DMS114 treated with DMSO at 0.1 percent for 48 hours (cell line): ENCODE data around the gene SPATA31C1.
"Not testable (repeated sequence)": the region's sequence is repeated elsewhere in the genome, so short reads cannot be mapped to it uniquely, and the experiment has no call there.

Experiments
- DNase-seq: peaks from one replicate; lab custom pipeline; 2025; ENCODE audit not compliant: unreplicated experiment; lab: John Stamatoyannopoulos, UW

SPATA31C1 gene

DNA sequence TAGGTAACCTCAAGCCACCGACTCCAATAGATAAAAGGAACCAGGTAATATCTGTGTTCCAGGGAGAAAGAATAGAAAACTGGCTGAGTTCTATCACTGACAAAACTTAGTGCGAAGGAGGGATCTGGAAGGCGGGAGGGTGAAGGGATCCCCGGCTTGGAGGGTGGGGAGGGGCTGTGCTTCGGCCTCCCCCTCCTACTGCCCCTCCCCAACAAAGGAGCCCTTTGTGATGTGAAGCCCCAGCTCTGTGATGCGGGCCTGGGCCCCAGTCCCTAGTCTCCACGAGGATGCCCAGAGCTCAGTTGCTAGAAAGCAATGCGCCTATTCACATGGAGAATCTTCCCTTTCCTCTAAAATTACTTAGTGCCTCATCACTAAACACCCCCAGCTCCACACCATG is at the start of gene SPATA31C1:
Gene SPATA31C1, plus strand, starts transcription at position 301 of the 400 bp plus-strand sequence.
- DNase-seq = not testable (repeated sequence)

DNA sequence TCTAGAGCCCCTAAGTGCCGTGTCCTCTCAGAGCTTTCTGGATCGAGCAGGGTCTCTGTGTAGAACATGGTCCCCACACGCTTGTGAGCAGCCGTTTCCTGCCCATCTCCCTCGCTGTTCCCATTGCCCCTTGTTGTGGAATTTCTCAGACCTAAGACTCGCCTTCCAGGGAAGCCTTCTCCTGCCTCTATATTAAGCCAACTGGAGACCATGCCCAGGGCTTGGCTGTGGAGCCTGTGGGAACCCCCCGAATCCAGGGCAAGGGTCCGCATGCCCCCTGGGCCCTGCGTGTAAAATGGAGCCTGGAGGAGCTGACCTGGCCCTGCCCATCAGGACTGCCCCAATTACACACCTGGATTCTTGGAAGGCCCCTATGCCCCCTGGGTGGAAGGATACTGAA is 49.6 kb upstream of the SPATA31C1 start:
- no peak for DNase-seq

DNA sequence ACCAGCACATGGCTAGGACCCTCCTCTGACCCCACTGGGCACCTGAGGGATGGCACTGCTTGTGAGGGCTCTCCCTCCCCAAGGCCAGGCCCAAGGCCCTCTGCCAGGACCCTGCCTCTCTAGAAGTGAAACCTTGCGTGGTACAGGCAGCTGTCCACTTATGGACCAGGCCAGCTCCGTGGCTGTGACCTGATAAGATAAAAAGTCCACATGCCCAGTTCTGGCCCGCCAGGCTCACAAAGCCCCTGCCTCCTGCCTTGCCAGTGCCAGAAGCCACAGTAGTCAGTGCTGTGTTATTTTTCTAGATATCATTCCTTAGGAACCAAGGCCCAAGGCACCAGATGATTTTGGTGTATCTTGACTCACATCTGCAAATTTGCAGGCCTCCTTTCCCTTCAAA is 49.1 kb upstream of the SPATA31C1 start:
- DNase-seq = no peak

DNA sequence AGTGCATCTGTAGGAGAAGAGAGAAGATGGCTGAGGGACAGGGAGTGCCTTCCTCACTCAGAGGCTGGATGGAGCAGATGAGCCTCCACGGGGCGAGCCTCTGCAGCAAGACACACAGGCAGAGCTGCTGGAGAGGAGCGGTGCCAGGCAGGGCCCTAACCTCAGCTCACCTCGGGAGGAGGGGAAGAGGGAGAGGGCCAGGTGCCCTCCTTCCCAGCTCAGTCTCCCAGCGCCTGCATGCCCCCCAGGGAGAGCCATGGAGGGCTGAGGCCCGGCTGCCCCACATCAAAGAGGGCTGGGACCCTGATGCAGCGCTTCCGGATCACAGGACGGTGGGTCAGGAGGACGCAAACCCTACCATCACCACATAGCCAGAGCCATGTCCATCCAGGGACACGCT is 48.7 kb upstream of the SPATA31C1 start:
- no peak for DNase-seq

DNA sequence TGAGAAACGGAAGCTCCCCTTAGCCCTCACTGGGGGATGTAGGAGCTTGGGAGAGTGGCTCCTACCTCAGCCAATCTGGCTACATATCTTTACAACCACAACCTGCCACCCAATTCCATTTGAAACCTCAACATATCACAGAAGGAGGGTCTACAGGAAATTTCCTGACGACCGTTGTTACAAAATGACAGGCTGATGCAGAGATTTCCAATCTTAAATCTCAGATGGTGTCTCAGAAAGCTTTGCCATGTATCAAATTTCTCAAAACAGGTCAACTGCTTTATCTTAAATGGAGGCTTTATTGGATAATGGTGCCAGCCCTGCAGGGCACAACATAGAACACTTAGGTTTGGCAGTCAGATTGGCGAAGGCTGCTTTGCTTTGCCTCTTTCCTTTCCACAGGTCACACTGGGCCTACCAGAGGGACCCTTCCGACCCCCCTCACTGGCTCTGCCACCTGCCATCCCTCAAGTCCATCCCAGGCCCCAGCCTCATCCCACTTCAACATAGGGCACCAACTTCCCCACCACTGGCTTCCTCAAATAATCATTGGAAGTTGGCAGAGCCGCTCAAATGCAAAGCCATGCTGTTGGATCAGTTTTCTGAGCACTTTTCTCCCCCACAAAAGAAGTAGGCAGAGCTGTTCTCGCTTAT is 46.2 kb upstream of the SPATA31C1 start:
- no peak for DNase-seq

DNA sequence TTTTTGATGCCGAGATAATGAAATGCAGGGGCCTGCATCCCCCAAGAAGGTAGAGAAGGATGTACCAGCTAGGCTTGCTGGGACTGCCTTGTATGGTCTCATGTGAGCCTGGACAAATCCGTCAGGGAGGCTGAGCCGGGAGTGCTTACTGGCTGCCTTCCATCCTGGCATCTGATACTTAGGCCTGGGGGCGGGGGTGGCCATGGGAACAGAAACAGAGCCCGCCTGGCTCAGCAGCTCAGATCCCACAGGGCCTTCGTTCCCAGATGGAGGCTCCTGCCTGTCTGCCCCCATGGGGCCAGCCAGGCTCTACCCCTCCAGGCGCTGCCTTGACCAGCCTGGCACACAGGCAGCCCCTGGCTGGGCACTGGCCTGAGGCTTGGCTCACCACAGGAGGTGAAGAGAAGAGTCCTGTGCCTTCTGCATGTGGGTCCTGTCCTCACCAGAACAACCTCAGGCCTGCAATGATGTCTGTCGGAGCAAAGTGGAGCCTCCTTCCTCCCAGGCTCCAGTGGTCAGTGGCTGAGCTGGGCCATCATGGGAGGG is 45.6 kb upstream of the SPATA31C1 start:
- no peak for DNase-seq

DNA sequence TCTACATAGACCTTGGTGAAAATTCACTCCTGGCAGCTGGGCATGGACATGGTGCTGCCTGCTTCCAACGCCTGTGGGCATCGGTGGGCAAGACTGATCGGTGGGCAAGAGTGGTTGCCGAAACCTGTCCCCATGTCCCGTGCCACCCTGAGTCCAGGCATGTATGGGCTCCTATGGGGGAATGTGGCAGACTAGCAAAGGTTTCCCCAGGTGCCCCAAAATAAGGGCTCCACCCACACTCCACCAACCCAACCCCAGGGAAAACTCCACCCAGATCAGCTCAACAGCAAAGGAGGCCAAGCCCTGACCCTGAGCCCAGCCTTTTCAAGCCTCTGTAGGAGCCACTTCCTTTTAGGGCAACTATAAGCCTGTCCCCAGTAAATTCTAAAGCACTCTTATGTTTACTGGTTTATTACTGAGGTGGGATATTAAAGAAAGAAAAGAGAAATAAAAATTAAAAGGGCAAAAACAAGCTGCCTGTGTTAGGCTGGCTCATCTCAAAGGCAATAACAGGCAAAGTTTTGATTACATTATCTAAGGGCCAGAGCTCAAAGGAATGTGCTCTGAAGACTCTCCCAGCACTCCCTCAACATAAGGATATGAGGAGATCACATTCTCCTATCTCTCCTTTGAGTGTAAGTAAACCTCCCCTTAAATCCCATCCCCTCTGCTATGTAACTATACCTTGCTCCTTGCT is 44.0 kb upstream of the SPATA31C1 start:
- DNase-seq = no peak

DNA sequence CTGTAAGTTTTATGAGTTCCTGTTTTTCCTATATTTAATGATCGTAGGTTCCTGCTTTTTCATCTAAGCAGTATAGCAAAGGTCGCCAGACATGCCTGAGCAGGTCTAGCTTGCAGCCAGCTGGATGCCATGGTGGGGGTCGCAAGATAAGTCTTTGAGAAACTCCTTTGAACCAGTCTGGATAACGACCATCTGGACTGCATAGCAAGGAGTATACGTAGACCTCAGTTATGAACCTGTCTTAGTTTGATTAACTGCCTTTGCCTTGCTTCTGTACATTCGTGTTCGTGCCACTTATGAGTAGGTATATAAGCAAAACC is 43.5 kb upstream of the SPATA31C1 start:
- no peak for DNase-seq

DNA sequence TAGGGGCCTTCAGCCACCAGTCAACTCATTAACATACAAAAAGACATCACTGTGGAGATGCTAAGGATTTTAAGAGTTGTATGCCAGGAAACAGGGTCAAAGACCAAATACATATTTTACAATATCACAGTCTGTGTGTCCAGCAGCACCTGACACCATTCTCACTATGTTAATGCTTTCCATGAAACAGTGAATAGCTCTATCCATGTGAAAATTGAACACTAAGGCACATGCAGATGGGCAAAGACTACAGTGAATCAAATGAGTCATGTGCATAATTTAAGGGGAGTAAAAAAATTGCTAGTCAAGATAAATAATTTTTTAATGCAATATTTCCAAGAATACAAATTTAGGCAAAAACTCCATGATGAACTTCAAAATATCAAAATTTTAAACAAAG is 42.7 kb upstream of the SPATA31C1 start:
- no peak for DNase-seq

DNA sequence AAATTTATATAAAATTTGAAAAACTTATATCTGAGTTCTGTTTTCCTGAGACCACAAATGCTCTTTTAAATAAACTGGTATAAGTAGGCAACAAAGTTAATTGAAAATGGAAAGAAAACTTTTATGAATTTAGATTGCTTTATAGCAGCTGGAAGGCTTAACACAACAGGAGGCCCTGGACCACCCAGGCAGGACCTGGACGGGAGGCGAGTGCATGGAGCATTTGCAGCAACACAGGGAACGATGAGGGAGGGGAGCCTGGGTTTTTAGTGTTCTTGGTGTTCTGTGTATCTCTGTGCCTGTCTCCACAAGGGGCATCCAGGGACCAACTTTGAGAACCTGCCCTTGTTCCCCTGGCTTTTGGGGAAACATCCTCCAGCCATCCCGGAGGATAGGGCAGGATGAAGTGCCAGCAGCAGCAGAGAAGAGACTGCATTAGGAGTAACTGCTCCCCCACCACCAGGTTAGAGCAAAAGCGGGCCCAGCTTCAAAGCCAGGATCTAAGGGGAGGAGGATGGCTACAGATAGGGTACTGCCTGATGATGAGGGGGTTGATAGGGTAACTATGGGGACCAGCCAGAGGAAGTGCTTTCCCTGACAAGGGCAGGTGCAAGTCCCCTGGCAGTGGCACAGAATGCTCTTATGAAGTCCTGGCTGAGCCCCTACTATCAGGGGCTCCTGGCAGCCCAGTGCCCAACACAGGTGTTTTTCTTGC is 41.8 kb upstream of the SPATA31C1 start:
- no peak for DNase-seq

DNA sequence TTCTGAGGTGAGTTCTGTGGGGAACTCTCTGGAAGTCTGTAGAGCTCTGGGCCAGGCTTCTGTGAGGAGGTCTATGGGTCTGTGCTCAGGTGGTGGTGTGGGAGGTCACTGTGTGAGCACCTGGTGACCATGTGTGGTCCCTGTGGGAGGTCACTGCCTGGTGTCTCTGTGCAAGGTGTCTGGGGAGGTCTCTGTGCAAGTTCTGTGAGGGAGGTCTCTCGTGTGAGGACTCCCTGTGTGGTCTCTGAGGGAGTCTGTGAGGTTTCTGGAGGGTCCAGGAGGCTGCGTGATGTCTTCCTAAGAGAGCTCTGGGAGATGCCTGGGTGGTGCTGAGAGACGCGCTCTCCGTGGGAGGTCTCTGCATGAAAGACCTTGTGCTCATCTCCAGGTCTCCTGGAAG is 41.1 kb upstream of the SPATA31C1 start:
- DNase-seq = no peak

DNA sequence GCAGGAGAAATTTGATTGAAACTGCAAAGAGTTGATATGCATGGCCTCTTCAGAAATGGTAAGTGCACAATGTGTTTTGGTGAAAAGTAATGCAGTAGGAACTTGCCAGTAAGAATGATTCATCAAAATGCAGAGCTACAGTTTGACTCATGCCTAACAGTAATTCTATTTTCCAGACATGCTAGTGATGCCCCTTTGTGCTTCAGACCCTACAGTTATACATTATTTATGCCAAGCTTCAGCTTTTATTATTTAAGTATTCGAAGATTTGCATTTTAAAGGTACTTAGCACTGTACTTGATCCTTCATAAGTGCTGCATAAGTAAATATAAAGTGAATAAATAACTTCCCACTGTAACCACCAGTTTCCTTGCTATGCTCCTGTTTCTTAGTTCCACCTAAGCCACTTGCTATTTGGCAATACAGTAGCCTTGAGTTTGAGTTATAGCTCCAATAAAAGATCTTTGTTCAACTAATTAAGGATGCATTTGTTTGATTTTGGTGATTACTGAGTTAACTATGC is 38.7 kb upstream of the SPATA31C1 start:
- no peak for DNase-seq

DNA sequence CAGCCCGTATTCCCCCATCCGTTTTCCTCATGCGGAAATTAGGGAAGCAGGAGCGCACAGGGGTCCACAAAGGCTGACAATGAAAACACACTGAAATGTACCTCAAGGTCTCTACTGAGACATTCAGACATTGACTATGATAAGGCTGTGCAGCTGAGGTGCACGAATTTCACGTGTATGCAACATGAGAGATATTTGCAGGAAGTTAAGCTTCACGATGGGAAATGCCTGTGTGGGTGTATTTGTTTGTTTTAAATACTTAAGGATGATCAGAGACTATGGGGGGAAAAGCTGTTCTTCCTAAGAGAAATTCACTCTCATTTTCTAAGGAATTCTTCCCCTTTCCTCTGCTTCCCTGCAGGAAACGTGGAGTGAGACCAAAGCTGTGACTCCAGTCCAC is 37.6 kb upstream of the SPATA31C1 start:
- DNase-seq = no peak

DNA sequence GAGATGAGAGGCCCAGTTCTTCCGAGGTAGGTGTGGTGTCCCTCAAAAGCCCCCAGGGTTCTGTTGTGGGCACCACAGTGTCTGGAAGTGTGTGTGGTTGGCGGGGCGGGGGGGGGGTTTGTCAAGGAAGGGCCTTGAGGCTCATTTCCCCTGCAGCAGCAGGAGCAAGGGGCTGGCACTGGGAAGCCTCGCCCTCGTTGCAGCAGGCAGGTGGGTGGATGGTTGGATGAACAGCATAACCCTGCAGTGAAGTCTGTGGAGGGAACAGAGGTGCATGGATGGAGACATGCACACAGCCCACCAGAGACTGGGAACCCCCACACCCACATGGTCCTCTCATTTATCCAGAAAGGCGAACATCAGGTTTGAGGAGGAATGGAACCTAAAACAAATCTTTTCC is 37.1 kb upstream of the SPATA31C1 start:
- no peak for DNase-seq

DNA sequence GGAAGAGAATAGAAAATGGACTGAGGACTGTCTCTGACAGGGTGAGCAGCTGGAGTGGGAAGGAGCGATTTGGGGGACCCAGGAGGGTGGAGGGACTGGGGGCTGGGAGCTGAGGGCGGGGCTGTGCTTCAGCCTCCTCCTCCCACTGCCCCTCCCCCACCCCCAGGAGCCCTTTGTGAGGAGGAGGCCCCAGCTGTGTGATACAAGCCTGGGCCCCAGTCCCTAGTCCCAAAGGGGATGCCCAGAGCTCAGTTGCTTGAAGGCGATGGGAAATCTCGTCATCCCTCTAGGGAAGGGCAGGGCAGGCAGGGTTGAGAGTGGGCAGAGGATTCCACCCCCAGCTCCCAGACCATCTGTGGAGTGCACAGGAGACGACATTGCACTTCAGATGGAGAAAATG is 35.1 kb upstream of the SPATA31C1 start, which contains the start of gene SPATA31E1:
Gene SPATA31E1, plus strand, starts transcription at position 251 of the 400 bp plus-strand sequence. Its CDS starts 15 bp downstream, at position 266.
- DNase-seq = no peak

DNA sequence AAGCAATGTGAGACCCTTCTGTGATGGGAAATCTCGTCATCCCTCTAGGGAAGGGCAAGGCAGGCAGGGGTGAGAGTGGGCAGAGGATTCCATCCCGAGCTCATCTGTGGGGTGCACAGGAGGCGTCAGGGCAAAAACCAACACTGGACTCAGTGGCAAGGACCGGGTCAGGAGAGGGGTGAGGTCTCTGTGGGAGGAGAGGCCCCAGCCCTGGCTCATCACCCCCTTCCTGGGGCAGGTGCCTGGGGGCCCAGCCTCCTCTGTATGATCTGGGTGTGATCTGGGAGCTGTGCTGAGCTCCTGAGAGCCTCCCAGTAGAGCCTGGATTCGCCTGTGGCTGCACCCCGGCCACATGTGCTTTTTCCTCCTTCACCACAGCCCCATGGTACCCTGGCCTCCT is 34.5 kb upstream of the SPATA31C1 start:
- no peak for DNase-seq

DNA sequence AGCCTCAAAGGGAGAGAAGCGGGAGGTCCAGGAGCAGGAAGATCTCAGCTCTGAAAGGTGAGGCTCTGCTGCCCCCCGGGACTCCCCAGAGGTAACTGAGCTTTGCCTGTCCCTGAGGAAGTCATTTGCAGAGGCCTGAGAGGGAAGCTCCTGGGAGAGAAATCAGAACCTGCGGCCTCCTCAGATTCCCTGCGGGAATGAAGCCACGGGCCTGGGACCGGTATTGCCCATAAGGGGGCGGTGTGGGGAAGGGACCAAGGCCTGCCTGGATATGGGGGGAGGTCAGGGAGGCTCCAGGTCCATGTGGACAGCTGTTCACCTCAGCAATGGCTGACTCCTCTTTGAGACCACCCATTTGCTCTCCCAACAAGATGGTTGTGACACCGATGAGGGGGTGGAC is 33.8 kb upstream of the SPATA31C1 start:
- no peak for DNase-seq

DNA sequence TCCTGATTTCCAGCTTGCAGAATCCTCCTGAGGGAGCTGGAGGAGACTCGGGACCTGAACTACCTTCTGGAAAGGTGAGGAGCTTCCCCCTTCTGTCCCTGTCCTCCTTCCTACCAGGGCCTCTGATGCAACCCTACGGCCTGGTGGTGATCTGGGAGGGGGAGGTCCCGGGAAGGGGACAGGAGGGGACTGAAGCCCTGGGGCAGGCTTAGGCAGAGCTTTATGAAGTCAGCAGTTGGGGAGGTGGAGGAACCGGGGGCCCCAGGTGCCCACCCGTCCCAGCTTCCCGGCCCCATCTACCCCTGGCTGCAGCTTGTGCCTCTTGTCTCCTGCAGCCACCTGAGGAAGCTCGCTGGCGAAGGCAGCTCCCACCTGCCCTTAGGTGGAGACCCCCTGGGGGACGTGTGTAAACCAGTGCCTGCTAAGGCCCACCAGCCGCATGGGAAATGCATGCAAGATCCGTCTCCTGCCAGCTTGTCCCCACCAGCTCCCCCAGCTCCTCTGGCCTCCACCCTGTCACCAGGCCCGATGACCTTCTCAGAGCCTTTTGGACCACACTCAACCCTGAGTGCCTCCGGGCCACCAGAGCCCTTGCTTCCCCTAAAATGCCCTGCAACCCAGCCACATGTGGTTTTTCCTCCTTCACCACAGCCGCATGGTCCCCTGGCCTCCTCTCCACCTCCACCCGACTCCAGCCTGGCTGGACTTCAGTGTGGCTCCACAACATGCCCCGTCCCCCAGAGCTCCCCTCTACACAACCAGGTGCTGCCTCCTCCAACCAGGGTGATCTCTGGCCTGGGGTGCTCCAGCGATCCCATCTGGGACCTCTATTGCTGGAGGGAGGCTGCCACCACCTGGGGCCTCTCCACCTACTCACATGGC is 32.9 kb upstream of the SPATA31C1 start:
- no peak for DNase-seq

DNA sequence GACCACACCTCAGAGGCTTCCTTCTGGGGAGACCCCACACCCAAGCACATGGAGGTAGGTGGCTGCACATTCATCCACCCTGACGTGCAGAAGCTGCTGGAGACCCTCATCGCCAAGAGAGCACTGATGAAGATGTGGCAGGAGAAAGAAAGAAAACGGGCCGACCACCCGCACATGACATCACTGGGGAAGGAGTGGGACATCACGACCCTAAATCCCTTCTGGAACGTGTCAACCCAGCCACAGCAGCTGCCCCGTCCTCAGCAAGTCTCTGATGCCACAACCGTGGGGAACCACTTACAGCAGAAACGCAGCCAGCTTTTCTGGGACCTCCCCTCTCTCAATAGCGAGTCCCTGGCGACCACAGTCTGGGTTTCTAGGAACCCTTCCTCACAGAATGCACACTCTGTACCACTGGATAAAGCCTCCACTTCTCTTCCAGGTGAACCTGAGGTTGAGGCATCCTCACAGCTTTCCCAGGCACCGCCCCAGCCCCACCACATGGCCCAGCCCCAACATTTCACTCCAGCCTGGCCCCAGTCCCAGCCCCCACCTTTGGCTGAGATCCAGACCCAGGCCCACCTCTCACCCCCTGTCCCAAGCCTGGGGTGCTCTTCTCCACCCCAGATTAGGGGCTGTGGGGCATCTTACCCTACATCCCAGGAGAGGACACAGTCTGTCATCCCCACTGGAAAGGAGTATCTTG is 32.1 kb upstream of the SPATA31C1 start:
- no peak for DNase-seq
